ENCODE results near the gene ABL1. TPM values are rescaled to one million over a fixed set of nuclear protein-coding genes. Genes with fewer than 3 reads are reported as not detected.

The ABL1 gene
- polyA plus RNA-seq, 1 of the 3 experiments (the other 2 are of a cell fraction): 24.6 TPM

GRCh38 chr9:130918826-130919558 is 83.9 kb downstream of the ABL1 start:
- ChIA-PET POLR2A (no interaction called here), CTCF (interaction anchor here (0.6 to 2.2 kb wide), 5 partner anchors 9 to 131 kb away, joined by 3 to 9 read pairs (median 3); no protein-coding TSS in a partner anchor)
- H4K20me1 ChIP-seq (ENCODE audit: insufficient read depth): no peaks in the 10 kb centered on the region

More at GRCh38 chr9:130918826-130919558, 83.9 kb downstream of the ABL1 start:
- Histone ChIP-seq H3F3A (replicated peaks; ENCODE audit: insufficient read depth) (no peaks in the 10 kb centered on the region), H3K9ac (no peak overlapping the region), H3K4me3 (ENCODE audit: low read depth in 2 of 2, low read length in 1 of 2) (no peak overlapping the region), H3K9me3 (no peaks in the 10 kb centered on the region), H2AFZ (ENCODE audit: low read depth) (no peak overlapping the region), H3K79me2 (ENCODE audit: insufficient read depth) (no peaks in the 10 kb centered on the region), H3K27me3 (ENCODE audit: insufficient read depth) (no peaks in the 10 kb centered on the region; the same call in 1 of the 2 replicates), H3K4me2 (no peak overlapping the region), H3K9me2 (no peaks in the 10 kb centered on the region), H3K27ac (ENCODE audit: low read depth in 2 of 2, low read length in 1 of 2) (no peak overlapping the region), H3K4me1 (ENCODE audit: control insufficient read depth in 1 of 2, insufficient read depth in 2 of 2, low read depth in 1 of 2, low read length in 1 of 2) (no peaks in the 10 kb centered on the region), H3K36me3 (replicated peaks in 1 of 2; ENCODE audit: control insufficient read depth in 1 of 2, insufficient read depth in 2 of 2, low read length in 1 of 2) (no peaks in the 10 kb centered on the region)
- 71% methylated on average over 22 of the region's 33 CpGs for WGBS (ENCODE audit: low lambda C conversion rate)
- TF ChIP-seq EZH2phosphoT487 (IDR thresholded peaks at IDR 0.05; ENCODE audit: borderline replicate concordance, low read depth): no peak
- no peak for TF ChIP-seq GABPA (IDR thresholded peaks at IDR 0.05; ENCODE audit: low read depth)
- no peak for TF ChIP-seq ZBTB33 (IDR thresholded peaks at IDR 0.05; ENCODE audit: borderline replicate concordance, low read depth)
- no peak for TF ChIP-seq GATA2 (CRISPR knock-in tag; IDR thresholded peaks at IDR 0.05)
- no peak for TF ChIP-seq RCOR1 (IDR thresholded peaks at IDR 0.05; ENCODE audit: low read length)
- TF ChIP-seq ELF1 (IDR thresholded peaks at IDR 0.05): no peak
- TF ChIP-seq RFX5 (IDR thresholded peaks at IDR 0.05; ENCODE audit: low read length): no peak
- no peak for TF ChIP-seq YY1 (IDR thresholded peaks at IDR 0.05; ENCODE audit: low read depth)
- no peak for TF ChIP-seq USF1 (IDR thresholded peaks at IDR 0.05; ENCODE audit: borderline replicate concordance, low read depth)
- no peak for TF ChIP-seq NFIC (IDR thresholded peaks at IDR 0.05; ENCODE audit: borderline replicate concordance)
- TF ChIP-seq, protein P1, sequence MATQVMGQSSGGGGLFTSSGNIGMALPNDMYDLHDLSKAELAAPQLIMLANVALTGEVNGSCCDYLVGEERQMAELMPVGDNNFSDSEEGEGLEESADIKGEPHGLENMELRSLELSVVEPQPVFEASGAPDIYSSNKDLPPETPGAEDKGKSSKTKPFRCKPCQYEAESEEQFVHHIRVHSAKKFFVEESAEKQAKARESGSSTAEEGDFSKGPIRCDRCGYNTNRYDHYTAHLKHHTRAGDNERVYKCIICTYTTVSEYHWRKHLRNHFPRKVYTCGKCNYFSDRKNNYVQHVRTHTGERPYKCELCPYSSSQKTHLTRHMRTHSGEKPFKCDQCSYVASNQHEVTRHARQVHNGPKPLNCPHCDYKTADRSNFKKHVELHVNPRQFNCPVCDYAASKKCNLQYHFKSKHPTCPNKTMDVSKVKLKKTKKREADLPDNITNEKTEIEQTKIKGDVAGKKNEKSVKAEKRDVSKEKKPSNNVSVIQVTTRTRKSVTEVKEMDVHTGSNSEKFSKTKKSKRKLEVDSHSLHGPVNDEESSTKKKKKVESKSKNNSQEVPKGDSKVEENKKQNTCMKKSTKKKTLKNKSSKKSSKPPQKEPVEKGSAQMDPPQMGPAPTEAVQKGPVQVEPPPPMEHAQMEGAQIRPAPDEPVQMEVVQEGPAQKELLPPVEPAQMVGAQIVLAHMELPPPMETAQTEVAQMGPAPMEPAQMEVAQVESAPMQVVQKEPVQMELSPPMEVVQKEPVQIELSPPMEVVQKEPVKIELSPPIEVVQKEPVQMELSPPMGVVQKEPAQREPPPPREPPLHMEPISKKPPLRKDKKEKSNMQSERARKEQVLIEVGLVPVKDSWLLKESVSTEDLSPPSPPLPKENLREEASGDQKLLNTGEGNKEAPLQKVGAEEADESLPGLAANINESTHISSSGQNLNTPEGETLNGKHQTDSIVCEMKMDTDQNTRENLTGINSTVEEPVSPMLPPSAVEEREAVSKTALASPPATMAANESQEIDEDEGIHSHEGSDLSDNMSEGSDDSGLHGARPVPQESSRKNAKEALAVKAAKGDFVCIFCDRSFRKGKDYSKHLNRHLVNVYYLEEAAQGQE (IDR thresholded peaks at IDR 0.05; ENCODE audit: low read depth, low read length): no peak
- TF ChIP-seq TAF1 (IDR thresholded peaks at IDR 0.05; ENCODE audit: borderline replicate concordance, low read depth, low read length): no peak
- no peak for TF ChIP-seq RXRA (IDR thresholded peaks at IDR 0.05; ENCODE audit: borderline replicate concordance, low read depth)
- TF ChIP-seq SIN3A (IDR thresholded peaks at IDR 0.05; ENCODE audit: borderline replicate concordance, low read depth, low read length): no peak
- TF ChIP-seq TEAD4 (IDR thresholded peaks at IDR 0.05; ENCODE audit: borderline replicate concordance, insufficient read depth): no peak
- TF ChIP-seq, protein P2, sequence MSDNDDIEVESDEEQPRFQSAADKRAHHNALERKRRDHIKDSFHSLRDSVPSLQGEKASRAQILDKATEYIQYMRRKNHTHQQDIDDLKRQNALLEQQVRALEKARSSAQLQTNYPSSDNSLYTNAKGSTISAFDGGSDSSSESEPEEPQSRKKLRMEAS (IDR thresholded peaks at IDR 0.05; ENCODE audit: low read depth): no peak
- no peak for TF ChIP-seq FOSL2 (IDR thresholded peaks at IDR 0.05; ENCODE audit: borderline replicate concordance, low read depth)
- no peak for TF ChIP-seq EP300 (IDR thresholded peaks at IDR 0.05; ENCODE audit: borderline replicate concordance in 1 of 2, low read depth in 1 of 2, low read length in 1 of 2)
- TF ChIP-seq MEF2A (IDR thresholded peaks at IDR 0.05; ENCODE audit: borderline replicate concordance, low read depth): no peak
- no peak for DNase-seq

Measured in SK-N-SH (cell line).